Measurements from ENCODE around the gene SLC25A5.
"Not testable (repeated sequence)": the region's sequence is repeated elsewhere in the genome, so short reads cannot be mapped to it uniquely, and the experiment has no call there.

The SLC25A5 gene

DNA sequence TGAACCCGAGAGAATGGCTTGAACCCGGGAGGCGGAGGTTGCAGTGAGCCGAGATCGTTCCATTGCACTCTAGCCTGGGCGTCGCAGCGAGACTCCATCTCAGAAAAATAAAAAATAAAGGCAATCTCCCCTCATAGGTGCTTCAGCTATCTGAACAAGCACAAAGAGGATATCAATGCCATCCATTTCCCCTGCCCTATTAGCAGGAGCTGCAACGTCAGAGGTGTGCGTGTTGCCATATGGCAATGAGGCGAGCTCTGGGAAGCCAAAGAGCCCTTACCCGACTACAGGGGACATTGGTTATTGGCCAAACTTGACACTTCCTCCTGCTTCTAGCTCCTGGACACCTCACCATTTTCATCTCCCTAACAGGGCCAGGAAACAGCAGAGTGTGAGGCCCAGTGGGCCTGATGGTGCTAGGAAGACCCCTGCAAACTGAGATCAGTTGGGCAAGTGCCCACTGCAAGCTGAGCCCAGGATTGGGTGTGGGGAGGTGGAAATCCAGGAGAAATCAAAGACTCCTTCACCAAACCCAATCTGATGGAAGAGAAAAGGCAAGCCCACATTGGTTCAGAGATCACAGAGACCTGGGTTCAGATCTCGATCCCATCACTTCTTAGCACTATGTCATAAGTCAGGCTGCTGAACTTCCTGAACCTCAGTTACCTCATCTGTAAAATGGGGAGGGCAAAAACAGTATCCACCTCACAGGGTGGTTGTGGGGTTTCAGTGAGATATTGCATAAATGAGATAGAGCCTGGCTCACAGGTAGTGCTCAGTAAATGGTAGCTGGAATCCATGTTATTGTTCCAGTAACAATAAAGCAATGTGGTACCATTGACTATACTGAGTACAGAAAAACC is 21.2 kb downstream of the SLC25A5 start:
- Histone ChIP-seq H3K9me3 (ENCODE audit: control insufficient read depth, insufficient read depth, low read depth, low read length) (peaks cover 5% of the 10 kb centered on the region; the same call in 1 of the 2 replicates), H3K4me1 (ENCODE audit: control insufficient read depth, insufficient read depth, low read length) (peaks cover 5% of the 10 kb centered on the region; the same call in 1 of the 2 replicates), H3K27ac (ENCODE audit: low read depth, low read length) (no peak overlapping the region), H3K9ac (ENCODE audit: low read length) (no peak overlapping the region), H3K36me3 (ENCODE audit: control insufficient read depth, insufficient read depth, low read length) (no peaks in the 10 kb centered on the region), H3K4me3 (ENCODE audit: low read depth, low read length) (no peak overlapping the region), H3K27me3 (ENCODE audit: control insufficient read depth, insufficient read depth, low read length) (no peaks in the 10 kb centered on the region)

- no peak overlapping the region for H3K4me3 ChIP-seq (ENCODE audit: low read depth, low read length)
- H3K9me3 ChIP-seq (ENCODE audit: control insufficient read depth, insufficient read depth, low read depth, low read length): peaks cover 5% of the 10 kb centered on the region; the same call in 1 of the 2 replicates
- H3K4me1 ChIP-seq (ENCODE audit: control insufficient read depth, insufficient read depth, low read length): peaks cover 10% of the 10 kb centered on the region; the same call in 1 of the 2 replicates
- no peak overlapping the region for H3K27ac ChIP-seq (ENCODE audit: low read depth, low read length)
- H3K9ac ChIP-seq (ENCODE audit: low read length): no peak overlapping the region
- no peaks in the 10 kb centered on the region for H3K36me3 ChIP-seq (ENCODE audit: control insufficient read depth, insufficient read depth, low read length)
- no peaks in the 10 kb centered on the region for H3K27me3 ChIP-seq (ENCODE audit: control insufficient read depth, insufficient read depth, low read length)
Observed at GRCh38 chrX:119492463-119492862, 24.2 kb downstream of the SLC25A5 start.

DNA sequence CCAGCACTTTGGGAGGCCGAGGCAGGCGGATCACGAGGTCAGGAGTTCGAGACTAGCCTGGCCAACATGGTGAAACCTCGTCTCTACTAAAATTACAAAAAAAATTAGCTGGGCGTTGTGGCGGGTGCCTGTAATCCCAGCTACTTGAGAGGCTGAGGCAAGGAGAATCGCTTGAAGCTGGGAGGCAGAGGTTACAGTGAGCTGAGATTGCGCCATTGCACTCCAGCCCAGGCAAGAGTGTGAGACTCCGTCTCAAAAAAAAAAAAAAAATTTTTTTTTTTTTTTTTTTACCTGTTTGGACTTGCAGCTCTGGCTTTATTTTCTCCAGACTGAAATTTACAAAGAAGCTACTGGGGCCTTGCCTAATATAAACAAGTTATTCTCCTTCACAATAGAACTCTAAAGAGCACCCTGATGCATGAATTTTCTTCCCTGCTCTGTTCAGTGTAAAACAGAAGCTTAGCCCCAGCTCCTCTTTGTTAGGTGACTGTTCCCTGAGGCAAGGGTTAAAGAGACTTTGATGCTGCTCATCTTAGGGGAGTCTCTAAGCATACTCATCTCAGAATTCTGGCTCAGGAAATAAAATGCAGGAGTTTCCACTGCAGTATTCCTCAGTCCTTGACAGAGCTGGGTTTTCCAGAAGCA is 25.7 kb downstream of the SLC25A5 start:
- not testable (repeated sequence) for H3K9ac ChIP-seq (ENCODE audit: low read length); H3K4me3 ChIP-seq (ENCODE audit: low read depth, low read length); H3K36me3 ChIP-seq (ENCODE audit: control insufficient read depth, insufficient read depth, low read length); H3K4me1 ChIP-seq (ENCODE audit: control insufficient read depth, insufficient read depth, low read length); H3K27ac ChIP-seq (ENCODE audit: low read depth, low read length); H3K27me3 ChIP-seq (ENCODE audit: control insufficient read depth, insufficient read depth, low read length); H3K9me3 ChIP-seq (ENCODE audit: control insufficient read depth, insufficient read depth, low read depth, low read length)

DNA sequence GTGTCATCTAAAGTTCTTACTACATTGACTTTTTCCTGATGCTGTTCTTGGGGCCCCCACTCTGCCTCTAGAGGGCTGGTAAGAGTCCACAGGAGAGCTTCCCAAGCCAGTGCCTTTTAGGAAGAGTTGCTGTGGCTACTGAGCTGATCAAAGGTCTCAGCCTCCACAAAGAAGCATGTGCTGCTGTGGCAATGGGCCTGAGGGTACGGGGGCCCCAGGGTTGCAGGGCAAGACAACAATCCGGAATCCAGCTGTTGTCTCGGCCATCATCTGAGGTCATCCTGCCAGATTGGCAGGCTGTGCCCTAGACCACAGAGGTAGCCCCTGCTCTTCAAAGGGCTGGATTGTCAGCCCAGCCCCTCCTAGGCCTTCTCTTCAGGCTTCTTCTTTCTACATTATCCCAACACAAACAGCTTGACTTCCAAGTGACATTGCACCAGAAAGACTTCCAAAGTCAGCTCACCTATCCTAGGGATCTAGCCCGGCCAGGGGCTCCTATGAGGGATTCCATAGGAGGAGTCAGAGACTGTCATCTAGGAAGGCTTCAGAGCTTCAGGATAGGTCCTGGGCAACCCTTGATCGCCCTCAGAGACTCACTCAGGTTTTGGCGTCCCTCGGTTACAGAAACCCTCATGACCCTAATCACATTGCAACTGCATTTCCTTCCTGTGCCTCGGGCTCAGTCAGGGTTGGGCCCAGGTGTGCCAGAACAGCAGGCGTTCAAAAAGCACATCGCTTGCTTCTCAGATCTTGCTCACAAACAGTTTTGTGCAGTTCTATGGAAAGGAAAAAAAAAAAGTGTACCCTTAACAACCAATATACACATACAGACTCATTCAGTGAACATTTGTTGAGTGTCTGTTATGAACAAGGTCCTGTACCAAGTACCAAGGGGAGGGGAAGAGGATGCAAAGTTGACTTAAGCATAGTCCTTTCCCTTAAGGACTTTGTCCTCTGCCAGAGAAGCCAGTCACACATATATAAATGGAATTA is 27.8 kb downstream of the SLC25A5 start:
- no peaks in the 10 kb centered on the region for H3K27me3 ChIP-seq (ENCODE audit: control insufficient read depth, insufficient read depth, low read length)
- peaks cover 10% of the 10 kb centered on the region; the same call in 1 of the 2 replicates for H3K4me1 ChIP-seq (ENCODE audit: control insufficient read depth, insufficient read depth, low read length)
- no peaks in the 10 kb centered on the region; the same call in 1 of the 2 replicates for H3K9me3 ChIP-seq (ENCODE audit: control insufficient read depth, insufficient read depth, low read depth, low read length)
- no peaks in the 10 kb centered on the region for H3K36me3 ChIP-seq (ENCODE audit: control insufficient read depth, insufficient read depth, low read length)
- H3K4me3 ChIP-seq (ENCODE audit: low read depth, low read length): no peak overlapping the region
- H3K9ac ChIP-seq (ENCODE audit: low read length): no peak overlapping the region
- no peak overlapping the region for H3K27ac ChIP-seq (ENCODE audit: low read depth, low read length)

- Histone ChIP-seq H3K4me3 (ENCODE audit: low read depth, low read length) (no peak overlapping the region), H3K9me3 (ENCODE audit: control insufficient read depth, insufficient read depth, low read depth, low read length) (peaks cover 2% of the 10 kb centered on the region; the same call in 1 of the 2 replicates), H3K36me3 (ENCODE audit: control insufficient read depth, insufficient read depth, low read length) (no peaks in the 10 kb centered on the region), H3K4me1 (ENCODE audit: control insufficient read depth, insufficient read depth, low read length) (peaks cover 10% of the 10 kb centered on the region; the same call in 1 of the 2 replicates), H3K27ac (ENCODE audit: low read depth, low read length) (no peak overlapping the region), H3K9ac (ENCODE audit: low read length) (no peak overlapping the region), H3K27me3 (ENCODE audit: control insufficient read depth, insufficient read depth, low read length) (no peaks in the 10 kb centered on the region)
Observed at GRCh38 chrX:119497185-119497584, 28.9 kb downstream of the SLC25A5 start.

DNA sequence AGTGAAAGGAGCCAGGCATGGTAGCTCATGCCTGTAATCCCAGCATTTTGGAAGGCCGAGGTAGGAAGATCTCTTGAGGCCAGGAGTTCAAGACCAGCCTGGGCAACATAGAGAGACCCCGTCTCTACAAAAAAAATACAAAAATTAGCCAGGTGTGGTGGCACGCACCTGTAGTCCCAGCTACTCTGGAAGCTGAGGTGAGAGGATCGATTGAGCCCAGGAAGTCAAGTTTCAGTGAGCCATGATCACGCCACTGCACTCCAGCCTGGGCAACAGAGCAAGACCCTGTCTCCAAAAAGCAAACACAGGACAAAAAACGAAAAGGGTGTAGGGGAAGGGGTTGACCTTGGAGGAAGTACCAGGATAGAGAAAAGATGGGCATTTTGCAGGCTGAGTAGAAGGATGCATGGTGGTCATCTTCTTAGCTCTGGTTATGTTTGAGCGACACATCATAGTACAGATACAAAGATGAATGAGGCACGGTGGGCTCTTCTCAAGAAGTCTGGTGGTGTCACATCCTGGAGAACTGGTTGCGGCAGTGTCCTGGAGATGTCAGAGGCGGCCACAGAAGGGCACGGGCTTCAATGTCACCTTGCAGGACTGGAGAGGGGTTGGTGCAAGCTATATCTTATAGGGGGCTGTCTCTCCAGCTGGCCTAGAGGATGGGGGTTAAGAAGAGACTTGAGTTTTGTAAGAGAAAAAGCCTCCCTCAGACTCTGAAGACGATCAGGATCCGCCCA is 32.0 kb downstream of the SLC25A5 start:
- H3K27me3 ChIP-seq (ENCODE audit: control insufficient read depth, insufficient read depth, low read length): no peaks in the 10 kb centered on the region
- no peak overlapping the region for H3K9ac ChIP-seq (ENCODE audit: low read length)

GRCh38 chrX:119501511-119502148 is 33.4 kb downstream of the SLC25A5 start:
- Histone ChIP-seq H3K4me1 (ENCODE audit: control insufficient read depth, insufficient read depth, low read length) (peaks cover 10% of the 10 kb centered on the region; the same call in 1 of the 2 replicates), H3K4me3 (ENCODE audit: low read depth, low read length) (no peak overlapping the region), H3K27me3 (ENCODE audit: control insufficient read depth, insufficient read depth, low read length) (no peaks in the 10 kb centered on the region), H3K36me3 (ENCODE audit: control insufficient read depth, insufficient read depth, low read length) (no peaks in the 10 kb centered on the region), H3K9ac (ENCODE audit: low read length) (no peak overlapping the region), H3K27ac (ENCODE audit: low read depth, low read length) (no peak overlapping the region), H3K9me3 (ENCODE audit: control insufficient read depth, insufficient read depth, low read depth, low read length) (peaks cover 2% of the 10 kb centered on the region; the same call in 1 of the 2 replicates)

More for the DNA sequence above, 32.0 kb downstream of the SLC25A5 start:
- Histone ChIP-seq H3K9me3 (ENCODE audit: control insufficient read depth, insufficient read depth, low read depth, low read length) (peaks cover 2% of the 10 kb centered on the region; the same call in 1 of the 2 replicates), H3K4me3 (ENCODE audit: low read depth, low read length) (no peak overlapping the region), H3K27ac (ENCODE audit: low read depth, low read length) (no peak overlapping the region), H3K4me1 (ENCODE audit: control insufficient read depth, insufficient read depth, low read length) (peaks cover 10% of the 10 kb centered on the region; the same call in 1 of the 2 replicates), H3K36me3 (ENCODE audit: control insufficient read depth, insufficient read depth, low read length) (no peaks in the 10 kb centered on the region)

- H3K27me3 ChIP-seq (ENCODE audit: control insufficient read depth, insufficient read depth, low read length): no peaks in the 10 kb centered on the region
- H3K4me3 ChIP-seq (ENCODE audit: low read depth, low read length): no peak overlapping the region
- no peak overlapping the region for H3K9ac ChIP-seq (ENCODE audit: low read length)
- H3K27ac ChIP-seq (ENCODE audit: low read depth, low read length): no peak overlapping the region
- no peaks in the 10 kb centered on the region for H3K36me3 ChIP-seq (ENCODE audit: control insufficient read depth, insufficient read depth, low read length)
- H3K4me1 ChIP-seq (ENCODE audit: control insufficient read depth, insufficient read depth, low read length): peaks cover 10% of the 10 kb centered on the region; the same call in 1 of the 2 replicates
- H3K9me3 ChIP-seq (ENCODE audit: control insufficient read depth, insufficient read depth, low read depth, low read length): peaks cover 2% of the 10 kb centered on the region; the same call in 1 of the 2 replicates
Observed at GRCh38 chrX:119502727-119503483, 34.7 kb downstream of the SLC25A5 start.

DNA sequence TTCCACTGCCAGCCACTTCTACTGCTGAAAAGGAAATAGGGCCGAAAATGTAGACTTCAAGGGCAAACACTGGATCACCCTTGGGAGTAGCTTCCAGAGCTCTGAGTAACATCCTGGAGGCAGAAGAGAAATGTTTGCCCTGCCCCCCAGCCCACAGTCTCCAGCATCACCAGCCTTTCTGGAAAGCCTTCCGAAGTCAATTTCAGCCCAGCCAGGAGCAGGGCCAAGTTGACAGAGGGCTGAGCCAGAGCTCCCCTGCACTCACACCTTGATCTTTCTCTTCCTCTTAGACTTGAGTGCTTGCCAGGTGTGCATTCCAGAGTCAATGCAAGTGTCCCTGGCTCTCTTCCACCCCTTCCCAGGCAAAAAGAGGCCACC is 35.2 kb downstream of the SLC25A5 start:
- H3K36me3 ChIP-seq (ENCODE audit: control insufficient read depth, insufficient read depth, low read length): no peaks in the 10 kb centered on the region
- H3K27ac ChIP-seq (ENCODE audit: low read depth, low read length): no peak overlapping the region
- H3K4me3 ChIP-seq (ENCODE audit: low read depth, low read length): no peak overlapping the region

More for the DNA sequence above, 35.2 kb downstream of the SLC25A5 start:
- peaks cover 2% of the 10 kb centered on the region; the same call in 1 of the 2 replicates for H3K9me3 ChIP-seq (ENCODE audit: control insufficient read depth, insufficient read depth, low read depth, low read length)
- no peaks in the 10 kb centered on the region for H3K27me3 ChIP-seq (ENCODE audit: control insufficient read depth, insufficient read depth, low read length)
- no peak overlapping the region for H3K9ac ChIP-seq (ENCODE audit: low read length)
- H3K4me1 ChIP-seq (ENCODE audit: control insufficient read depth, insufficient read depth, low read length): peaks cover 10% of the 10 kb centered on the region; the same call in 1 of the 2 replicates

All from HUES6 (cell line).